Medulla oblongata (tissue), 1 donor: ENCODE results near the gene NIN.

Source experiments
- DNase-seq: peaks from one replicate; pipeline ENCODE4 v3.0.0-alpha.2; 2015; ENCODE audit errors: extremely low spot score

The NIN gene

GRCh38 chr14:50839691-50840090 is 8.7 kb upstream of the NIN start:
- no peak for DNase-seq

- no peak for DNase-seq
Measured at GRCh38 chr14:50839048-50839447, 8.1 kb upstream of the NIN start.

DNA sequence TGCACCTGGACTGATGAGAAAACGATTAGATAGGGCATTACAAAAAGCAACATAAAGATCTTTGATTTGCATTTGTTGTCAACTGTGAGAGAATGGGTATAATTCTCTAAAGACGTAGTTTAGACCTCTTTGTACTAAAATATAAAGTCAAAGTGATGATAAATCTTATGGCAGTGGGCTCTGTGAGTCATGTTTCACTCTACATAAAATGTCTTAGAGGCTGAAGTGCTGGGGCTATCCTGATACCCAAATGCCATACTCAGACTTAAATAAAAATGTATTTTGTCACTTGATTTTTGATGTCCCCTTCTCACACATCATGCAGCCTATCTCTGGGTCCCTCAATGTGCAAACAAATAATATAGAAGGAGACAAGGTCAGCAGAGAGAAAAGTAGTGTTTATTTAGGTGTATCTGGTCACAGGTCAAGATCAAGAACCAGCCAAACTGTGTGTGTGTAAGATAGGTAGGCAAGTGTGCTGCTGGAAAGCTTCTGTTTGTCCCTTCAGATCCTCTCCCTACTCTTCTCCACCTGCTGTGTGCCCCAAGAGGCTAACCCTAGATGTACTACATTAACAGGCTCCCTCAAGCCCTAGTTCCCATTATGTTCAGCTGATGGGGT is 7.0 kb upstream of the NIN start:
- DNase-seq = no peak

DNA sequence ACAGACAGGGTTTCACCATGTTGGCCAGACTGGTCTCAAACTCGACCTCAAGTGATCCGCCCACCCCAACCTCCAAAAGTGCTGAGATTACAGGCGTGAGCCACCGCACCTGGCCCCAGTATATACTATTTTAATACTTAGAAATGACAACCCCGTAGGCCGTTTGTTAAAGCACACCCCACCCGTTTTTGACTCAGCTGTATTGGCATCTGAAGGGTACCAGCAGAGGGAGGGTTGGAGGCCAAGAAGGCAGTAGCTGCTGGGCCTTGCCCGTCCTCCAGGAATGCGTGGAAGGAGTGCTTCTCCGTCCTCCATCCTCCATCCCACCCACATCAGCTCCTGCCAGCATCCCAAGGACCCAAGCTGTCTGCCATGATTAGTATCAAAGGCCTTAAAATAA is 6.3 kb upstream of the NIN start:
- DNase-seq = no peak

DNA sequence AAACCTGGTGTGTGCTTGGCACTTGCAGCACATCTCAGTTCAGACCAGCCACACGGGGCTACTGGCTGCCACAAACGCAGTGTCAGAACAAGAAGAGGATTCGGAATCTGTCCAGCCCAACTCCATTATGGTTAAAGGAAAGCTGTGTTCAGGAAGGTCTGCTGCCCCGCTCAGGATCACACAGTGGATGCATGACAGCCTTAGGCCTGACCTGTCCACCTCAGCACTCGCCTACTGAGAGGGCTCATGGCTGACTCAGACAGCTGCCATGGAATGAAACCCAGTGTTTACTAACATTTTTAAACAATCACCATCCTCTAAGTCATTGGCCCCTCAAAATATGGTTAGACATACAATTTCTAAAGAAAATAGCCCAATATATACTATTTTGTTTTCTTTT is 5.6 kb upstream of the NIN start:
- DNase-seq = no peak

GRCh38 chr14:50835280-50835679 is 4.3 kb upstream of the NIN start:
- no peak for DNase-seq

DNA sequence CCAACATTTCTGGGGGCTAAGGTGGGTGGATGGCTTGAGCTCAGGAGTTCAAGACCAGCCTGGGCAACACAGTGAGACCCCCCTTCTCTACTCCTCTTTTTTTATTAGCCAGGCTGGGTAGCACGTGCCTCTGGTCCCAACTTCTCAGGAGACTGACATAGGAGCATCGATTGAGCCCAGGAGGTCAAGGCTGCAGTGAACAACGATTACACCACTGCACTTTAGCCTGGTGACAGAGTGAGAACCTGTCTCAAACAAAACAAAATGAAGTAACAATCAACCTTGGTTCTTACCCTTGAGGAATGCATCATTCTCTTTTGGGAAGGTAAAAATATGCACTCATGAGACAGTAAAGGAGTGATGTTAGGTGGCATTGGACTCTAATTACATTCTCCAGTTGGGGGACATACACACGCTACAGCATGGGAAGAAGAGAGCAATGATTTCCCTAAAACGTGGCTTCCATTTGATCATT is 3.9 kb upstream of the NIN start:
- no peak for DNase-seq

DNA sequence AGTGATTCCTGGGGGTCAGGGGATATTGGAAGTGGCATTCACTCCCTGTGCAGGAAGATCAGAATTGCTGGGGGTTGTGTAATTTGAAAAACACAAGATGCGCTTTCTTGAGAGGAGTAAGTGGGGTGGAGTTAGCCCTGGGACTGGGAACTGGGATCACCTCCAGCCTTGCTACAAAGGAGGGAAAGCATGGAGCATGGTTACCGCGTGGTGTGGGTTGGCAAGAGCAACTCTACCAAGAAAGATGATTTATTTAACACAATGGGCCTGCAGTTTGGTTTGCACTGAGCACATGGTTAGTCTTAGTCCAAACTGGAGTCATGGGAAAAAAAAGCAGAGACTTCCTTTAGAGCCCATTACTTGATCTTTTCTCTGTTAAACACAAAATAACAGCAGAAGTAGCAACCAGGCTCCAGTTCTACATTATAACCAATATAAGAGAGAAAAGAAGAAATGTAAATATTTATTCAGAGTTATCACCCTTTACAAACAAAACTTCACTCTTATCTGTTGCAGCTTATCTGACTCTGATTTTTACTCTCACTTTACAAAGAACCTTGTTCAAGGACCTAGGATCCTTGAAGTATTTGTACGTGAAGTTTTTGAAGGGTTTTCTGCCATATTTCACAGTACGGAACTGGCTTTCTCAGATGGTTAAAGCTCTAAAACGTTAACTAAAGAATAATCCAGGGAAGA is 2.1 kb upstream of the NIN start:
- DNase-seq = no peak

DNA sequence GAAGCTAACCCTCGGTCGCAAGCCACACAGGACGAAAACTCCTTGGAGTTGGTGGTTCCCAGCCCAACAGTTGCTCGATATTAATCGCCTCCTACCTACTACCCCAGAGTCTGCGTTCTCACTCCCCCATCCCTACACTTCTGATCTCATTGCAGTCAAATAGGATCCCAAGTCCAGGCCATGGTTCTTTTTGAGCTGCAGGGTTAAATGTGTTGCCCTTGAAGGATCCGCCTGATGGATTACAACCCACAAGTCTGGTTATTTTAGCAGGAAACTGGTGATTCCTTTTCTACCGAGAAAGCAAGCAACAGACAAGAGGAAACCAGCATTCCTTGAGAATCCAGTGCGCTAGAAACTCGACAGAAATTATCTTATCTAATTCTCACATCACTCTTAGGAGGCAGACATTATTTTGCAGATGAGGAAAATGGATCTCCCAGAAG is 785 bp upstream of the NIN start:
- DNase-seq = peak; percentile 41

GRCh38 chr14:50830044-50830931 is 674 bp downstream of the NIN start:
- peak; percentile 50 for DNase-seq

DNA sequence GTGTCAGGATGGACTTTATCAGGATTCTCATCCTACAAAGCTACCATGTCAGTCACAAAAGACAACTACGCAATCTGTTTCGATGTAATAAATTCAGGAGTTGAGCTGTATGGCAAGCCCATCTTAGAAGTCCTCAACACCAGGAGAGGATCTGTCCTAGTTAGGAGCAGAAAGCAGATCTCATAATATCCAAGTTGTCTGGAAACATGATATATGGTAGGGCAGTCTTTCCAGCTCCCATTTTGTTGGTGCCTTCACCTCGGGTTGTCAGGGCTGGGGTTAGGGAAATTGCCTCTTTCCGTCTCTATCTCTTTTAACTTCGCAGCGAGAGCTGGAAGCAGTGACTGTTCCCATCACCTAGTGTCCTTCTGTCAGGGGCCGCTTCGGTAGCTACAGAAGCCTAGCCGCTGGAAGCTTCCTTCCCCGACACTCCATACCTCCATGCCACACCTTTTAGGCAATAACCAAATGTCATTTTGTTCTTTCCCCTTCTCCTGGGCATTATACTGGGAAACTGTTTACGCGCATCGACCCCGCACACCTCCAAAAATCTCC is 1.4 kb downstream of the NIN start:
- no peak for DNase-seq

GRCh38 chr14:50828721-50829488 is 2.1 kb downstream of the NIN start:
- no peak for DNase-seq

DNA sequence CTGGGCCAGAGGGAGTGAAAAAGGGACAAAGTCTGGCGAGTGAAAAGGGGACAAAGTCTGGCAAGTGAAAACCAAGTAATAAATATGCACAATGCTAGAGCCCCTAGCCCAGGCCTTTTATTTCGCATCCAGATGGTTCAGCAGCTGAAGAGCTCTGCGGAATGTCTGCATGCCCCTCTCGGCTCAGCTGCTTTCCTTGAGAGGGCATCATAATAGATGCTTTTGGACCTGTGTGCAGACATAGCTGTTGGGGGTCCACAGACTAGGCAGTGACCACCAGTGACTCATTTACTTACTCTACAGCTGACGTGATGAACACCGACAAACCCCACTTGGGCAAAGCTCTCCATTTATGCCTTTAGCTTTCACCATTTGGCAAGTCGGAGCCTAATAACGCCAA is 4.3 kb downstream of the NIN start:
- DNase-seq = no peak

DNA sequence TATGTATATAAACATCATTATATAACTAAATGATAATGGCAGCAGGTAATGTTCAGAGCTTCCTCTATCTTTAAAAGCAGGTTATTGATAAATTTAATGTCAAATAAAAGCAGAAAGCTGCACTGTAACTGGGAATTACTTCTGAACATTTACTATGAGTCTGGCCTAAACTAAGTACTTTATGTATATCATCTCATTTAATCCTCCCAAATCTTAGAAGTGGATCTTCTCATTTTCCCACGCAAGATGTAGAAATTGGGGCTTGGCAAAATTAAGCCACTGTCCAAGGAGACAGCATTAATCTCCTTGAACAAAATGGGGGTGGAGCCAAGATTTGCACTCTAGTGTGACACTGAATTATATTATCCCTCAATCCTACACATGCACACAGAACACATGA is 5.7 kb downstream of the NIN start:
- DNase-seq = no peak

GRCh38 chr14:50823762-50824636 is 7.0 kb downstream of the NIN start:
- DNase-seq = no peak

DNA sequence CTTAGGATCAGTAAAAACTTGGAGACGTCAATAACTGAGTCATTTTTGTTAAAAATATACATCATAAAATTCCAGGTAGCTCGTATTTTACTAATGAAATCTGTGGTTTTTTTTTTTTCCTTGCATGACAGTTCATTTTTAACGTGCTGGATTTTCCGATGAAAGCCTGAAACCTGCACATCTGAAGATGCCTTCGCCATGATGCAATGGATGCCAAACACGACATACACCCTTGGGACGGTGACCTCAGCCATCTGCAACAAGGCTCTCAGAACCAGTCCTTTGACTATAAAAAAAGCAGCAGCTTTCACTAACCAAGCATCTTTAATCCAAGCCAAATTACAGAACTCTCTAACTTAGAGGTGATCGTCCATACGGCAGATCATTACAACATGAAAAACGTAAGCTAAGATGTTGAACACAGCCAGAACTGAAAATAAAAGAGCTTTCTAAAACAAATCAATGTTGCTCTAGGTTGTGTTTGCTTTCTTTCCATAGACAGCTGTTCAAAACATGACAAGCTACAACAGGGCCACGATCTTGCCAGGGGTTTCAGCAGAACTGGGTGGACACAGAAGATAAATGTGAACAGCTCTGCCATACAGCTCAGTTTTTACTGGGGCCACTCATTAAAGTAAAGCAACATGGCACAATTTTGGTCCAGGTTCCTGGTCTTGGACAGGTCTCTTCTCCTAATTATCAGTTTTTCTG is 7.8 kb downstream of the NIN start:
- no peak for DNase-seq

DNA sequence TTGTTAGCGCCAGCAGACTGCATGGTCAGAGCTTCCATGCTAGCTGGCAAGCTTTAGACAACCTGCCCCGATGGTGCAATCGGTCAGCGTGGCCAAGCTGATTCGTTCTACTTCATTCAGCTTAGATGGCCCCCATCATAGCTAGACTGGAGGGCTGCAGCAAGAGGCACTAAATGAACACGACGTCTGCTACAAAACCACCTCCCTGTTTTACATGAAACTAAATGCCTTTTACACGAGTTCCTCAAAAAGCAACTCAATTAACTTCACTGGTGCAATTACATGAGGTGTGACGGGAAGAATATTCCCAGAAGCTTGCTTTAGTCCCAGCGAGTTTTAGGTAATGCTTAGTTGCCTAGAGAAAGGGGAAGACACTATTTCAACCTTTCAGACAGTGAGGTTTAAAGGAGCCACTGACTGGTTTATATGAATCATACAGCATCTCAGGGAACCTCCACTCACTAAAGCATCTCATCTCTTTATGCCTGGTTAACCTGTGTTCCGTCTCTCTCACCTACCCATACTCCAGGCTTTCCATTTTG is 8.4 kb downstream of the NIN start:
- DNase-seq = no peak

- no peak for DNase-seq
Measured at GRCh38 chr14:50821510-50822464, 9.2 kb downstream of the NIN start.
